Stimulated activated CD4-positive, alpha-beta T cell treated with anti-CD3 and anti-CD28 coated beads, Interleukin-15, amount 100 ng/mL, for 24 hours (primary cell): Measurements from ENCODE around the gene RGMA.
A peak's percentile ranks its signal among the peaks of the same experiment; 100 is the strongest.
"Not testable (repeated sequence)": the region's sequence is repeated elsewhere in the genome, so short reads cannot be mapped to it uniquely, and the experiment has no call there.

Experiments
- DNase-seq: peaks from one replicate; pipeline ENCODE4 v3.0.0-alpha.2; 2020

The RGMA gene

GRCh38 chr15:93046120-93046519, 42.9 kb downstream of the RGMA start:
- no peak for DNase-seq

DNA sequence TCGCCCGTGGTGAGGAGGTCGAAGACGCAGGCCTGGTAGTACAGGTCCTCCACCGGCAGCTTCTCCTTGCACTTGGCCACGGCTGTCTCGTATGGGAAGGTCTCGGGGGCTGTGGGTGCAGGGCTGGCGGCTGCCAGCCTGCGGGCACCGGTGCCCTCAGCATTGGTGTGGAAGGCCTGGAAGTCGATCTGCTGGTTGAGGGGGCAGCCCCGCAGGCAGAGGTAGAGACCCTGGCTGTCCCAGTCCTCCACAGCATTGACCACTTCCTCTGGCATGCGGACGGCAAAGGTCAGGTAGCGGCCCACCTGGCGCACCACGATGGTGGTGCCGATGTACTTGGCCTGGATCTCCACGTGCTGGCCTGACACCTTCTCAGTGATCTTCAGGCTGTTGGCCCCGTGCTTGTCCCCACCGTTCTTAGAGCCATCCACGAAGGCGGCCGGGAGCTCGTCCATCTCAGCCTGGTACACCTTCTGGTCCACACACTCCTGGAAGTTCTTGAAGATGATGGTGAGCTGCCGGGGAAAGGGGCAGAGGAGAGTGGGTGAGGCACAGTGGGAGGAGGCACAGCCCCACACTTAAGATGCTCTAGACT, 43.7 kb downstream of the RGMA start:
- no peak for DNase-seq

GRCh38 chr15:93044301-93045190, 44.5 kb downstream of the RGMA start:
- DNase-seq = no peak

DNA sequence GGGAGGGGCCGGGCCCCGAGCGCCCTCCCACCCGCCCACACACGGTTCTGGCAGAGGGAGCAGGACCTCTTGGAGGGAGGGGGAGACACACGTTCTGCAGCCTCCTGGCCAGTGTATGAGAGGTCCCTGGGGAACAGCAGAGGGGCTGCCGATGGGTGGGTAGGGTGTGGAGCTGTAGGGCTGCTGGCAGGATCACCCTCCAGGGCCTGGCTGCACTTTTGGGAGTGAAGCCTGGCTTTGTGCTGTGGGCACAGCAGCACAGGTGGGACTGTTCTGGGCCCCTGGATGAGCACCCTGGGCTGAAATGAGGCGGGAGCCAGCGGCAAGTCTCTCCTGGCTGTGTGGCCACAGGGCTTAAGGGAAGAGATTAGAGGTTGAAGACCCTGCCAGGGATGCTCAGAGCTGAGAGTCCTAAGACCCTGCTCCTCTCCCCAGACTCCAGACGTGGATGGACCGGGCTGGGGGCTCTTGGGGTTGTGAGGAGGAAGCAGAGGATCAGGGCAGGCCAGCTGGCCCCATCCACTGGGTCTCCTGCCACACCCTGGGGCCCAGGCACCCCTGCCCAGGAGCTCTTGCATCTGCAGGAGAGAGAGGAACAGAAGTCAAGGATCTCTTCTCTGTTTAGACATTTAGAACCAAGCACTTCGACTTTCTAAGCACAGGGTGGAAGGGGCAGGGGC, 45.2 kb downstream of the RGMA start:
- DNase-seq = no peak

DNA sequence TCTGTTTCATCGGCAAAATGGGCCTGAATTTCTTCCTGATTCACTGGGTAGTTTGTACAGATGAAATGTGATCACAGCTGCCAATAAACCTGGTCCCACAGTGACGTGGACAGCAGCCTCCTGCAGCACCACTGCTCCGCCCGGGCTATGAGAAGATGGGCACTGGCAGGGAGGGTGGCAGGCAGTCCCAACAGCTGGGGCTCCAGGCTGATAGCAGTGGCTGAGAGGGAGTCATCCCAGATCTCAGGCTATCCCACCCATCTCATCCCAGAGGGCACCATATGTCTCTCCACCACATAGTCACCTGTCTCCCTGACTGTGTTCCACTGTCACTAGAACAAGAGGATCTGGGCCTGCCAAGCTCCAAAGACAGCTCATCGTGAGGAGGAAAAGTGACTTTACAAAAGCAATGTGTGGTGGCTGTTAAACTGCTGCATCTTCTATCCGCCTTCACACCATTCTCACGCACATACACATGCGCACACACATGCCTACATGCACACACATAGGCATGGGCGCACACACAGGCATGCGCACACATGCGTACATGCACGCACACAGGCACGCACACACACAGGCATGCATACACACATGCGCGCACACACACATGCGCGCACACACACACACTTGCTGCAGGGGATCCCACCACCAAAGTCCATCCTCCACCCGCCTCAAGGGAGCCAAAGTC, 46.2 kb downstream of the RGMA start:
- DNase-seq = no peak

- DNase-seq = no peak
These were observed 46.8 kb downstream of the RGMA start for GRCh38 chr15:93042211-93042610.

DNA sequence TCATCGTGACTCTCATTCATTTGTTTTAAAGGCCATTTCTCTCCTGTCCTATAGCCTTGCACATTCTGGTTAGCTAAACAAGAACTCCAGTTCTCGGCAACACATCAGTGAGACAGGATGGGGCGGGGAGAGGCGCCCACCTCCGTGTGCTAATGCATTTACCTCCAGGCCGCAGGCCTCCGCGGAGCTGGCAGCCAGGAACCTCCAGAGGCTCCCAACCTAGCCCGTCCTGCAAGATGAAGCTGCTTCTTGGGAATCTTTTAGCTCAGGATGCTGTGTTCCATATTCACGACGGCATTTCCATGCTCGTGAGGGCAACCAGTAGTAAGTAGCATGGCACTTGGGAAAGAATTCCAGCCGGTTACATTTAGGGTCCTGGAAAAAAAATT, 47.9 kb downstream of the RGMA start:
- DNase-seq = no peak

DNA sequence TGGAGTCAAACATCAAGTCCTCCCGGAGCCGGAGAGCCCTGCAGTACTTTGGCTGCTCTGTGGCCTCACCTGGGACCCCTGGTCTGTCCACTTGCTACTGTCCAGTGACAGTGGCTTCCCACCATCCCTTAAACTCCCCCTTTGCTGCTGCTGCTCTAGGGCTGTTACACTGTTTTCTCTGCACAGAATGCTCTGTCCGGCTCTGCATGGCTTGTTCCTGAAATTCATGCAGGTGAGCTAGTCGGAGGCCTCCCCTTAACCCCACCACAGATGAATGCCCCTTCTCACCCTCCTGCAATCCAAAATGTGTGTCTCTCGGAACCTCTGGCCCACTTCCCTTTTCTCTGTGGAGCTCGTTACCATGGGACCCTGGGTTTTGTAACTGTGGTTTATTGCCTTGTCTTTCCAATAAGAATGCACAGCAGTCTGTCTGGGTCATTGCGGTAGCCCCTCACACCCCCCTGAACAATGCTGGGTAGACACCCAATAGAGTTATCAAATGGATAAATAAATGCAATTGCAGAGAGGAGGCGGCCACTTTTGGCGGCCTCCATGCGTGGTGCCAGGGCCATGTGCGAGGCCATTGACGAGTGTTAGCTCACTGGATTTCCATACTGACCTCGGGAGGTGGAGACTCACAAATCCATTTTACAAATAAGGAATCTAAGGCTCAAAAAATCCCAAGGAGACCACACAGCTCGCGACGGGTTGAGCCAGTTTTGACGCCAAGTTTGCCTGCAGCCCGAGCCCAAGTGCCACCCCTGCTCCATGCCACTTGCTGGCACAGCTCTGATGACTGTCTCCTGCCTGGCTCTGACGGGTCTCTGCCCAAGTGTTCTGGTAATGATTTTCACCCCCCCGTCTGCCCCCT, 48.5 kb downstream of the RGMA start:
- DNase-seq = no peak

GRCh38 chr15:93039562-93040287, 49.3 kb downstream of the RGMA start:
- not testable (repeated sequence) for DNase-seq

DNA sequence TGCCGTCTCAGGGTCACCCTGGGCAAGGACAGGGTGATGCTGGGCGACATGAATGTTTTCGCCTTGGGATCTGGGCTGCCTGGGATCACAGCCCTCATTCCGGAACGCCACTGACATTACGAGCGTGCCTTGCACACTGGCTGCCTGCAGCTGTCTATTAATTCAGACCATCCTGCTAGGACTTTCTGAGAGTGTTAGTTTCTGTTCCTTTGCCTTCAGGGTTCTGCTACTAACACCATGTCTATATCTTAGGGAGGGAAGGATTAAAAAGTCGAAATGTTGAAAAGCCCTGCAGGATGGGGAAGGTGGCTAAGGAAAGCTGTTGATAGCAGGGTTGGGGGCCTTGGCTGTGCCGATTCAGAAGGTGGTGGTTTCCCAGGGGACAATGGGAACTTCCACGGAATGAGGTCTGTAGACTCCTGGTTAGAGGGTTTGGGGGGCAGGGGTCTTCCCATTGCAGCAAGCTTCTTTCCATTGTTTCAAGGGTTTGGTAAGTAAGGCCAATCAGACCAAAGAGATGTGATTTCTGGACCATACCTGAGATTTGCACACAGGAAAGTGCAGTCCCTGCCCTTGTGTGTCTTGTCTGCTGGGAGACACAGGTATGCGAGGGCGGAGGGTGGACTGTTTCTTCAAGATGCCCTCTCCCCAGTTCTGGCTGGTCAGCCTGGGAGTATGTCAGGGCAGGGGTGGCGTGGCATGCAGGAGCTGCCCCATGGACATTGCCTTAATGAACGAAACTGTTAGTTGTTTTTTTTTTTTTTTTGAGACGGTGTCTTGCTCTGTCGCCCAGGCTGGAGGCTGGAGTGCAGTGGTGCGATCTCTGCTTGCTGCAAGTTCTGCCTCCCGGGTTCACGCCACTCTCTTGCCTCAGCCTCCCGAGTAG, 50.9 kb downstream of the RGMA start:
- no peak for DNase-seq

DNA sequence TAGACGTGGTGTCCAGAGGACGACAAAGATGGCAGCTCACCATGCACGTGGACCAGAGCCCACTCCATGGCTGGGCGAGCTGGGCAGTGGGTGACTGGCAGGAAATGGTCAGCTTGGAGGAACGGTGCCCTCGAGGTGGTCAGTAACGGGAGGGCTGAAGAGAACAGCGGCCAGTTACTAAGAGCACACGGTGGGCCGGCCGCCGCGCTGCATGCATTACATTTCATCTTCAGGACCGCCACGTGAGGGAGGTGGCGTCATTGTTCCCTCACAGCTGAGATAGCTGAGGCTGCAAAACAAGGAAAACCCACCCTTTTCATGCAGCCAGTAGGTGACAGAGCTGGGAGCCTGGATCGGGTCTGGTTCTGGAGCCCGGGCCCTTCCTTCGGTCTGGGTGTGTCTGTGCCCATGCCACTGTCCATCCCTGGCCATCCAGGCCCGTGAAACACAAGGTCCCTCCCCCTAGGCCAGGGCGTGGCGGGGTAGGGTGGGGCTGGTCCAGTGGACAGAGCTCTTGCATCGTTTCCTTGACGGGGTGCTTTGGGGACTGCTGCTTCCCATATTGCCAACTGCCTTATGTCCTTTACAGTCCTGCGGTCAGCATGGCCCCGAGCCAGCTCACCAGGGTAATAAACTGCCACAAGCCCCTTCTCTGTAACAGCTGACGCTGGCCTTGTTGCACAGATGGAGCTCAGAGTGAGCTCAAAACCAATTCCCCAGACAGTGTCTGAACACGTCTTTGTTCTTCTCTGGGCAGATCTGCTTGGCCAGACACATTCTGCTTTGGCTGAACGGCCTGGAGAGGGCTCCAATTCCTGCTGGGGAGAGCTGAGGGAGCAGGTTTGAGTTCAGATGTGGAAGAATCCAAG, 51.8 kb downstream of the RGMA start:
- DNase-seq = no peak

- DNase-seq = peak; percentile 63
These were observed 52.8 kb downstream of the RGMA start for GRCh38 chr15:93035953-93036810.

DNA sequence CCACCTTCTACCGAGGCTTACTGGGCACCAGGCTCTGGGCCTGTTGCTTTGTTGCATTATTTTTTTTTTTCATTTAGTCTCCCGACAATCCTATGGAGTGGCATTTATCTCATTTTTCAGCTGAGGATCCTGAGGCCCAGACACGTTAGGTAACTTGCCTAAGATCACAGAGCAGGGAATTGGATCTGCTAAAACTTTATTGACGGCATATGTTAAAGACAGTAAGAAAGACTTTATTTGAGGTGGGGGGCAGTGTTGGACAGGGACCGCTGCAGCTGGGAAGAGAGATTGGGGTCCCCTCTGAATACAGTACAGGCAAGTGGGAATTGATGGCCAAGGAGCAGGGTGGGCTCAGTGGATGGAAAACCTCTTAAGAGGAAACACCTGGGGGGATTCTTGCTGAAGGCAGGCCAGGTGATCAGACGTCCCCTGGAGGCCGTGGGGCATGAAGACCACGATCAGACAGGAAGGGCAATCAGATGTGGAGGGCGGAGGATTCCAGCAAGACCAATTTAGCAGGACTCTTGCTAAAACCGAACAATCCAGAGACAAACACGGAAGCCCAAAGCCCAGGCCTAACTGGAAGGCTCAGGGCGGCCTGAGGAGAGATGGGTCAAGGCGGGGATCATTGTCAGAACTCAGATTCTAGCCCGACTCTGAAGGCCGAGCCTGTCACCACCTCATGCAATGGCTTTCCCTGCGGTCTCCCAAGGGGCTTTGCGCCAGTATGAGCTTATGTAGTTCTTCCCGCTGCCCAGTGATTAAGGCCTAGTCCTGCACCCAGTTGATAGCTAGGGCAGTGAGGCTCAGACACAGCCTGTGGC, 53.7 kb downstream of the RGMA start:
- DNase-seq = no peak

DNA sequence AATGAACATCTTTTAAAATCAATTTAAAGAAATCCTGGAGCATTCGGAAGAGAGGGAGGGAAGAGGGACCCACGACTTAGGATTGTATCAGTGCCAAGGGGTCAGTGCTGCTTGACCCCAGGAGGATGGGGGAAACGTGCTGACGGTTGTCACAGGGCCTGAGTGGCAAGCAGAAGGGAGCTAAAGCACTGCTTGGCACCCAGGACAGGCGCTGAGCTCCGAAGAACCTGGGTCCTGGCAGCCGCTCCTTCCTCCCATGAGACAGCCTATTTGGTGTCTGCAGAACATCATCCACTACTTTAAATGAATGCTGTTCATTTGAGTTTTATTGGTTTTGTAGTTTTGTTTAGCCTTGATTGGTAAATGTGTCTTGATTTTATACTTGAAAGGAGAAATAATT, 54.5 kb downstream of the RGMA start:
- no peak for DNase-seq

GRCh38 chr15:93033434-93034045, 55.5 kb downstream of the RGMA start:
- no peak for DNase-seq

- not testable (repeated sequence) for DNase-seq
These were observed 56.4 kb downstream of the RGMA start for GRCh38 chr15:93032515-93033206.
